Chondrocyte (in vitro differentiated cells): Measurements from ENCODE around the gene CARNS1. TPM values are rescaled to one million over a fixed set of nuclear protein-coding genes. Genes with fewer than 3 reads are reported as not detected.
"Not testable (repeated sequence)": the region's sequence is repeated elsewhere in the genome, so short reads cannot be mapped to it uniquely, and the experiment has no call there.

ENCODE experiments used
- DNase-seq: peaks from one replicate; pipeline ENCODE4 v3.0.0; 2021; ENCODE audit warnings: mixed read lengths, low spot score
- H3K27ac Mint-ChIP-seq: one replicate; pipeline ENCODE4 v1.8.0; 2021; ENCODE audit warnings: mild to moderate bottlenecking, moderate library complexity, mixed read lengths; ENCODE audit not compliant: unreplicated experiment
- H3K27me3 Mint-ChIP-seq: 2 replicates; pipeline ENCODE4 v1.8.0; 2021; ENCODE audit warnings: low read depth, mixed read lengths
- H3K36me3 Mint-ChIP-seq: 2 replicates; pipeline ENCODE4 v1.8.0; 2021; ENCODE audit warnings: low read depth, mixed read lengths
- H3K4me1 Mint-ChIP-seq: 2 replicates; pipeline ENCODE4 v1.8.0; 2021; ENCODE audit warnings: low read depth, mild to moderate bottlenecking, mixed read lengths
- H3K4me3 Mint-ChIP-seq: one replicate; pipeline ENCODE4 v1.8.0; 2021; ENCODE audit warnings: mild to moderate bottlenecking, moderate library complexity, mixed read lengths; ENCODE audit not compliant: unreplicated experiment
- H3K9me3 Mint-ChIP-seq: 2 replicates; pipeline ENCODE4 v1.8.0; 2021; ENCODE audit warnings: low read depth, mixed read lengths
- CTCF ChIP-seq: fragments of 200-600 bp; sonication (generic); IDR thresholded peaks from 2 replicates; pipeline ENCODE4 v1.5.0; 2021; ENCODE audit warnings: antibody characterized with exemption, mild to moderate bottlenecking, moderate library complexity
- total RNA-seq: library from RNA; stranded (reverse); gene quantifications from 3 replicates; pipeline ENCODE4 v1.2.1, GENCODE V29; 2021

CARNS1 gene
- total RNA-seq, 1 donor from 2014 or later, result 1.8 TPM

DNA sequence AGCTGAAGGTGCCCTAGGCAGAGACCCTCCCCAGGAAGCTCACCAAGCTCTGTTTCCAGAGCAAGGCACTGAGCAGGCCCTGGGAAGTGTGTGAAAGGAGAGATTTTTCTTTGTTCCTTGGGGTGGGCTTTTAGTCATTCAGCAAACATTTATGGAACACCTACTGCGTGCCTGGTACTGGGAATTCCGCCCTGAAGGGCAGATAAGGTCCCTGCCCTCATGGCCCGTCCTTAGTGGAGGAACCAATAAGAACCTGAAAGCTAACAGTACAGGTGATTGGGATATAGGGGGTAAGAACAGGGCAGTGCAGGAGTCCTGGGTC, 49.7 kb downstream of the CARNS1 start:
- no peak for TF ChIP-seq CTCF
- peaks cover 31% of the 10 kb centered on the region for H3K4me1 Mint-ChIP-seq
- H3K36me3 Mint-ChIP-seq, result no peaks in the 10 kb centered on the region
- H3K27ac Mint-ChIP-seq, result peak overlapping the region; percentile 6
- no peaks in the 10 kb centered on the region for H3K9me3 Mint-ChIP-seq
- H3K27me3 Mint-ChIP-seq, result no peaks in the 10 kb centered on the region
- peak overlapping the region; percentile 72 for H3K4me3 Mint-ChIP-seq
- DNase-seq, result no peak

DNA sequence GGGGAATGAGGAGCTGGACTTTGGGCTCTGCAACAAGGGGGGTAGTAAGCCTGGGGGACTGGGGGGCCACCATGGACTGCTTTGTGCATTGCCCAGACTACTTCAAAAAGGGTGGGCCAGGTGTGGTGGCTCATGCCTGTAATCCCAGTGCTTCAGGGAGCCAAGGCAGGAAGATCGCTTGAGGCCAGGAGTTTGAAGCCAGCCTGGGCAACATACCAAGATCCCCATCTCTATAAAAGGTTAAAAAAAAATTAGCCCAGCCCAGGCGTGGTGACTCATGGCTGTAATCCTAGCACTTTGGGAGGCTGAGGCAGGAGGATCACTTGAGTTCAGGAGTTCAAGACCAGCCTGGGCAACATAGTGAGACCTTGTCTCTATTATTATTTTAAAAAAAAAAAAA, 50.1 kb downstream of the CARNS1 start:
- not testable (repeated sequence) for H3K36me3 Mint-ChIP-seq, DNase-seq, H3K9me3 Mint-ChIP-seq, H3K4me3 Mint-ChIP-seq, H3K27me3 Mint-ChIP-seq
- Mint-ChIP-seq H3K27ac (peak overlapping the region; percentile 6), H3K4me1 (peaks cover 31% of the 10 kb centered on the region)

GRCh38 chr11:67466367-67466766, 50.9 kb downstream of the CARNS1 start:
- Mint-ChIP-seq H3K36me3 (no peaks in the 10 kb centered on the region), H3K4me3 (no peak overlapping the region), H3K27me3 (no peaks in the 10 kb centered on the region), H3K4me1 (peaks cover 31% of the 10 kb centered on the region), H3K9me3 (no peaks in the 10 kb centered on the region), H3K27ac (no peak overlapping the region)
- DNase-seq, result no peak
- TF ChIP-seq CTCF, result no peak

- Mint-ChIP-seq H3K4me1 (peaks cover 31% of the 10 kb centered on the region), H3K36me3 (no peaks in the 10 kb centered on the region), H3K27me3 (no peaks in the 10 kb centered on the region), H3K9me3 (no peaks in the 10 kb centered on the region), H3K27ac (peak overlapping the region; percentile 51), H3K4me3 (peak overlapping the region; percentile 84)
- peak; percentile 90 for DNase-seq
- TF ChIP-seq CTCF, result no peak
These were observed 51.7 kb downstream of the CARNS1 start for GRCh38 chr11:67466962-67467771.

GRCh38 chr11:67468056-67468455, 52.6 kb downstream of the CARNS1 start:
- no peak for DNase-seq
- no peak for TF ChIP-seq CTCF
- H3K27ac Mint-ChIP-seq, result peak overlapping the region; percentile 77
- H3K27me3 Mint-ChIP-seq, result no peaks in the 10 kb centered on the region
- peaks cover 31% of the 10 kb centered on the region for H3K4me1 Mint-ChIP-seq
- H3K4me3 Mint-ChIP-seq, result peak overlapping the region; percentile 84
- no peaks in the 10 kb centered on the region for H3K36me3 Mint-ChIP-seq
- no peaks in the 10 kb centered on the region for H3K9me3 Mint-ChIP-seq

GRCh38 chr11:67468456-67468758, 52.9 kb downstream of the CARNS1 start:
- Mint-ChIP-seq H3K9me3 (no peaks in the 10 kb centered on the region), H3K27me3 (no peaks in the 10 kb centered on the region), H3K27ac (peak overlapping the region; percentile 77), H3K36me3 (no peaks in the 10 kb centered on the region), H3K4me1 (peaks cover 31% of the 10 kb centered on the region), H3K4me3 (peak overlapping the region; percentile 84)
- TF ChIP-seq CTCF, result no peak
- DNase-seq, result no peak
